Neural cell (in vitro differentiated cells): ENCODE results near the gene DBNDD1. TPM values are rescaled to one million over a fixed set of nuclear protein-coding genes. Genes with fewer than 3 reads are reported as not detected.

Experiments used
- H2AFZ ChIP-seq: fragments of 200-600, 300-800 bp; sonication (generic), shearing (Covaris generic); 2 replicates; pipeline ENCODE4 v1.6.0; 2014; ENCODE audit warnings: low read depth, mild to moderate bottlenecking, antibody characterized with exemption, low read length, moderate library complexity
- H3F3A ChIP-seq: fragments of 200-600 bp; shearing (Covaris generic); 2 replicates; pipeline ENCODE4 v1.6.1; 2016; ENCODE audit warnings: mild to moderate bottlenecking, moderate library complexity, mixed read lengths, antibody characterized with exemption, low read length; ENCODE audit not compliant: insufficient read depth, poor library complexity, severe bottlenecking
- H3K27ac ChIP-seq: fragments of 200-600, 300-800 bp; sonication (generic), shearing (Covaris generic); 2 replicates; pipeline ENCODE4 v1.5.1; 2014; ENCODE audit warnings: mild to moderate bottlenecking, low read length, moderate library complexity
- H3K27me3 ChIP-seq: fragments of 300-800, 200-600 bp; sonication (generic), shearing (Covaris generic); 2 replicates; pipeline ENCODE4 v1.6.0; 2014; ENCODE audit warnings: mild to moderate bottlenecking, low read depth, low read length, moderate library complexity; ENCODE audit not compliant: insufficient read depth
- H3K36me3 ChIP-seq: fragments of 300-800, 200-600 bp; sonication (generic), shearing (Covaris generic); 2 replicates; pipeline ENCODE4 v1.5.1; 2014; ENCODE audit warnings: mild to moderate bottlenecking, antibody characterized with exemption, low read length, moderate library complexity; ENCODE audit not compliant: insufficient read depth
- H3K4me2 ChIP-seq: fragments of 300-800, 200-600 bp; sonication (generic), shearing (Covaris generic); 2 replicates; pipeline ENCODE4 v1.6.0; 2014; ENCODE audit warnings: mild to moderate bottlenecking, low read length
- H3K4me3 ChIP-seq: fragments of 300-800, 200-600 bp; sonication (generic), shearing (Covaris generic); 2 replicates; pipeline ENCODE4 v1.5.1; 2014; ENCODE audit warnings: mild to moderate bottlenecking, low read length, moderate library complexity
- H3K79me2 ChIP-seq: fragments of 200-600 bp; shearing (Covaris generic); replicated peaks from 2 replicates; pipeline ENCODE4 v1.6.0; 2014; ENCODE audit warnings: mild to moderate bottlenecking, low read length, moderate library complexity; ENCODE audit not compliant: insufficient read depth
- H3K9ac ChIP-seq: fragments of 300-800, 200-600 bp; sonication (generic), shearing (Covaris generic); 2 replicates; pipeline ENCODE4 v1.6.1; 2016; ENCODE audit warnings: mild to moderate bottlenecking, low read length, mixed read lengths
- H3K9me2 ChIP-seq: fragments of 200-600 bp; shearing (Covaris generic); 2 replicates; pipeline ENCODE4 v1.6.1; 2016; ENCODE audit warnings: mild to moderate bottlenecking, low read length, mixed read lengths; ENCODE audit not compliant: insufficient read depth
- H3K9me3 ChIP-seq: fragments of 200-600, 300-800 bp; sonication (generic), shearing (Covaris generic); 2 replicates; pipeline ENCODE4 v1.6.1; 2016; ENCODE audit warnings: mild to moderate bottlenecking, mixed run types, low read length, moderate library complexity, mixed read lengths
- H4K20me1 ChIP-seq: fragments of 200-600 bp; shearing (Covaris generic); 2 replicates; pipeline ENCODE4 v1.6.1; 2016; ENCODE audit warnings: mild to moderate bottlenecking, mixed run types; ENCODE audit not compliant: insufficient read depth
- EP300 ChIP-seq: fragments of 450-650 bp; conservative IDR thresholded peaks from 2 replicates; pipeline ENCODE4 v1.6.1; 2014; ENCODE audit warnings: antibody characterized with exemption, mild to moderate bottlenecking, moderate library complexity; ENCODE audit not compliant: poor library complexity, severe bottlenecking
- EZH2 ChIP-seq: fragments of 200-600, 300-800 bp; shearing (Covaris generic), sonication (generic); IDR thresholded peaks from 2 replicates; pipeline ENCODE4 v1.6.1; 2014; ENCODE audit warnings: antibody characterized with exemption, low read length, borderline replicate concordance, mild to moderate bottlenecking; ENCODE audit not compliant: insufficient read depth, poor library complexity, severe bottlenecking
- MXI1 ChIP-seq: fragments of 450-650 bp; conservative IDR thresholded peaks from 2 replicates; pipeline ENCODE4 v1.6.1; 2014; ENCODE audit warnings: antibody characterized with exemption, mild to moderate bottlenecking; ENCODE audit not compliant: poor library complexity, severe bottlenecking
- POLR2AphosphoS5 ChIP-seq: IDR thresholded peaks from 2 replicates; pipeline ENCODE4 v1.6.1; 2012
- RAD21 ChIP-seq: fragments of 450-650 bp; conservative IDR thresholded peaks from 2 replicates; pipeline ENCODE4 v1.6.1; 2014; ENCODE audit warnings: antibody characterized with exemption, mild to moderate bottlenecking, moderate library complexity
- SMC3 ChIP-seq: fragments of 450-650 bp; conservative IDR thresholded peaks from 2 replicates; pipeline ENCODE4 v1.6.1; 2014; ENCODE audit warnings: antibody characterized with exemption, mild to moderate bottlenecking, moderate library complexity; ENCODE audit not compliant: poor library complexity
- TAF1 ChIP-seq: IDR thresholded peaks from 2 replicates; pipeline ENCODE4 v1.6.1; 2012; ENCODE audit warnings: low read depth
- polyA plus RNA-seq: library from polyadenylated mRNA; depleted of rRNA; stranded (reverse); fragments of >200 nt; gene quantifications from 2 replicates; pipeline ENCODE4 v1.2.3, GENCODE V29; 2014
- TF ChIP-seq, protein P1 (sequence below): fragments of 450-650 bp; IDR thresholded peaks from 2 replicates; pipeline ENCODE4 v1.5.1; 2014; ENCODE audit warnings: antibody characterized with exemption, mild to moderate bottlenecking, moderate library complexity; ENCODE audit not compliant: poor library complexity, severe bottlenecking
- TF ChIP-seq, protein P2 (sequence below): IDR thresholded peaks from 2 replicates; pipeline ENCODE4 v1.6.1; 2012; ENCODE audit warnings: borderline replicate concordance

The DBNDD1 gene
- polyA plus RNA-seq, 1 donor from 2014 or later, result 15.4 TPM

DNA sequence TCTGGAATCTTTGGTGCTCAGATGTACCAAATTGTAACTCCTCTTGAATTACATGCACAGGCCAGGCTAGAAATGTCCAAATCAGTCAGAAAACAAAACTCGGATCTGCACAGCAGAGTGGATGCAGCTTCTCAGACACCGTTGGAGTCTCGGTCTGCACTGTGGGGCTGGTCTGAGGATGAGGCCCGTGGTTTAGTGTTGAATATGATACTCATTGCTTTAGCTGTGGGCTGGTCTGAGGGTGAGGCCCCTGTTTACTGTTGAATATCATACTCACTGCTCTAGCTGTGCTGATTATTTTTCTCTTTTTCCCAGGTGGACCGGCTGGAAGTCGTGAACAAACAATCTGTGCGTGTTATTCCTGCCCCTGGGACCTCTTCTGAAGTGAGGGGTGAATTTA, 35.0 kb downstream of the DBNDD1 start:
- TF ChIP-seq POLR2AphosphoS5 (no peak), RAD21 (no peak), EP300 (no peak), MXI1 (no peak), TAF1 (no peak), SMC3 (no peak), EZH2 (no peak)
- TF ChIP-seq, protein P1, sequence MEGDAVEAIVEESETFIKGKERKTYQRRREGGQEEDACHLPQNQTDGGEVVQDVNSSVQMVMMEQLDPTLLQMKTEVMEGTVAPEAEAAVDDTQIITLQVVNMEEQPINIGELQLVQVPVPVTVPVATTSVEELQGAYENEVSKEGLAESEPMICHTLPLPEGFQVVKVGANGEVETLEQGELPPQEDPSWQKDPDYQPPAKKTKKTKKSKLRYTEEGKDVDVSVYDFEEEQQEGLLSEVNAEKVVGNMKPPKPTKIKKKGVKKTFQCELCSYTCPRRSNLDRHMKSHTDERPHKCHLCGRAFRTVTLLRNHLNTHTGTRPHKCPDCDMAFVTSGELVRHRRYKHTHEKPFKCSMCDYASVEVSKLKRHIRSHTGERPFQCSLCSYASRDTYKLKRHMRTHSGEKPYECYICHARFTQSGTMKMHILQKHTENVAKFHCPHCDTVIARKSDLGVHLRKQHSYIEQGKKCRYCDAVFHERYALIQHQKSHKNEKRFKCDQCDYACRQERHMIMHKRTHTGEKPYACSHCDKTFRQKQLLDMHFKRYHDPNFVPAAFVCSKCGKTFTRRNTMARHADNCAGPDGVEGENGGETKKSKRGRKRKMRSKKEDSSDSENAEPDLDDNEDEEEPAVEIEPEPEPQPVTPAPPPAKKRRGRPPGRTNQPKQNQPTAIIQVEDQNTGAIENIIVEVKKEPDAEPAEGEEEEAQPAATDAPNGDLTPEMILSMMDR, result no peak
- TF ChIP-seq, protein P2, sequence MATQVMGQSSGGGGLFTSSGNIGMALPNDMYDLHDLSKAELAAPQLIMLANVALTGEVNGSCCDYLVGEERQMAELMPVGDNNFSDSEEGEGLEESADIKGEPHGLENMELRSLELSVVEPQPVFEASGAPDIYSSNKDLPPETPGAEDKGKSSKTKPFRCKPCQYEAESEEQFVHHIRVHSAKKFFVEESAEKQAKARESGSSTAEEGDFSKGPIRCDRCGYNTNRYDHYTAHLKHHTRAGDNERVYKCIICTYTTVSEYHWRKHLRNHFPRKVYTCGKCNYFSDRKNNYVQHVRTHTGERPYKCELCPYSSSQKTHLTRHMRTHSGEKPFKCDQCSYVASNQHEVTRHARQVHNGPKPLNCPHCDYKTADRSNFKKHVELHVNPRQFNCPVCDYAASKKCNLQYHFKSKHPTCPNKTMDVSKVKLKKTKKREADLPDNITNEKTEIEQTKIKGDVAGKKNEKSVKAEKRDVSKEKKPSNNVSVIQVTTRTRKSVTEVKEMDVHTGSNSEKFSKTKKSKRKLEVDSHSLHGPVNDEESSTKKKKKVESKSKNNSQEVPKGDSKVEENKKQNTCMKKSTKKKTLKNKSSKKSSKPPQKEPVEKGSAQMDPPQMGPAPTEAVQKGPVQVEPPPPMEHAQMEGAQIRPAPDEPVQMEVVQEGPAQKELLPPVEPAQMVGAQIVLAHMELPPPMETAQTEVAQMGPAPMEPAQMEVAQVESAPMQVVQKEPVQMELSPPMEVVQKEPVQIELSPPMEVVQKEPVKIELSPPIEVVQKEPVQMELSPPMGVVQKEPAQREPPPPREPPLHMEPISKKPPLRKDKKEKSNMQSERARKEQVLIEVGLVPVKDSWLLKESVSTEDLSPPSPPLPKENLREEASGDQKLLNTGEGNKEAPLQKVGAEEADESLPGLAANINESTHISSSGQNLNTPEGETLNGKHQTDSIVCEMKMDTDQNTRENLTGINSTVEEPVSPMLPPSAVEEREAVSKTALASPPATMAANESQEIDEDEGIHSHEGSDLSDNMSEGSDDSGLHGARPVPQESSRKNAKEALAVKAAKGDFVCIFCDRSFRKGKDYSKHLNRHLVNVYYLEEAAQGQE, result no peak
- Histone ChIP-seq H2AFZ (no peak overlapping the region), H3K79me2 (no peaks in the 10 kb centered on the region), H3K27me3 (no peaks in the 10 kb centered on the region), H3F3A (no peaks in the 10 kb centered on the region), H3K4me2 (no peak overlapping the region), H4K20me1 (no peaks in the 10 kb centered on the region), H3K9me2 (no peaks in the 10 kb centered on the region), H3K4me3 (no peak overlapping the region), H3K27ac (no peak overlapping the region), H3K9ac (no peak overlapping the region), H3K9me3 (no peaks in the 10 kb centered on the region), H3K36me3 (no peaks in the 10 kb centered on the region)

DNA sequence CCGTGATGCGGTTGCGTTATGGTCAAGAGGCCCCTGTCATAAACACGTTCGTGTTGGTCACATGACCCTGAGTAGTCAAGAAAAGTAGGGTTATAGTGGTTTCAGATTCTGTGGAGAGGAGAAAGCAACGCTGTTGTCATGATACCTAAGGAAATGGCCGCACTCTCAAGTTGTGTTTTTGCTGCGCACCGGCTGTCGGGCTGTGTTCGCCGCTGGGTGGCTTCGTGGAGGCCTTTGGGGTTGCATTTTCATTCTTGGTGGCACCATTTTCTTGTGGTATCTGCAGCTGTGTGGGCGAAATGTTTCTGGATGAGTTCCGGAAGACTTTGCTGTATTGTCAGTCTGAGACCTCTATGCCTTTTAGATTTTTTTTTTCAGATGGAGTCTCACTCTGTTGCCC, 35.7 kb downstream of the DBNDD1 start:
- H4K20me1 ChIP-seq, result no peaks in the 10 kb centered on the region
- H3K9me2 ChIP-seq, result no peaks in the 10 kb centered on the region
- H3K4me3 ChIP-seq, result no peak overlapping the region
- no peaks in the 10 kb centered on the region for H3K27me3 ChIP-seq
- no peak overlapping the region for H3K9ac ChIP-seq
- TF ChIP-seq RAD21 (no peak), EP300 (no peak), POLR2AphosphoS5 (no peak), TAF1 (no peak), MXI1 (no peak), EZH2 (no peak), SMC3 (no peak)
- TF ChIP-seq, protein P2, result no peak
- TF ChIP-seq, protein P1, result no peak
- H3K79me2 ChIP-seq, result no peaks in the 10 kb centered on the region
- H3K9me3 ChIP-seq, result no peaks in the 10 kb centered on the region
- no peaks in the 10 kb centered on the region for H3K36me3 ChIP-seq
- no peak overlapping the region for H3K27ac ChIP-seq
- no peak overlapping the region for H2AFZ ChIP-seq
- H3F3A ChIP-seq, result no peaks in the 10 kb centered on the region
- no peak overlapping the region for H3K4me2 ChIP-seq
